ENCODE measurements around the gene PCDHGB3. TPM values are rescaled to one million over a fixed set of nuclear protein-coding genes. Genes with fewer than 3 reads are reported as not detected.
"Not testable (repeated sequence)": the region's sequence is repeated elsewhere in the genome, so short reads cannot be mapped to it uniquely, and the experiment has no call there.

The PCDHGB3 gene
- total RNA-seq: under 1 TPM; 0.09 to 0.41 TPM

- Mint-ChIP-seq H3K27ac (no peak within 1 kb of the TSS), H3K4me3 (peak within 1 kb of the TSS; percentile 40), H3K9me3 (ENCODE audit: low read depth) (peaks cover 17% of the 10 kb centered on the region), H3K4me1 (peaks cover 2% of the 10 kb centered on the region), H3K36me3 (no peaks in the 10 kb centered on the region), H3K27me3 (peaks cover 71% of the 10 kb centered on the region)
- CTCF ChIA-PET: interaction anchor here (0.7 to 2.0 kb wide), 13 partner anchors 9 to 284 kb away, joined by 3 to 13 read pairs (median 4); partner anchors contain the start of genes PCDHGA10, PCDHGA12, PCDHGA4 and PCDHGA9
- ATAC-seq (no peak), DNase-seq (no peak)
These were observed at the start of gene PCDHGB3 for GRCh38 chr5:141369994-141370848. Gene PCDHGB3, plus strand, starts transcription at chr5:141370242. Its CDS starts 153 bp downstream, at chr5:141370395.

GRCh38 chr5:141322261-141322660 is 47.8 kb upstream of the PCDHGB3 start:
- ATAC-seq (no peak), DNase-seq (no peak)
- CTCF ChIA-PET: interaction anchor here (1.3 to 4.9 kb wide), 2 partner anchors 190 to 242 kb away, joined by 3 to 33 read pairs; no protein-coding TSS in a partner anchor
- Mint-ChIP-seq H3K27me3 (peaks cover under 1% of the 10 kb centered on the region), H3K9me3 (ENCODE audit: low read depth) (peaks cover 32% of the 10 kb centered on the region), H3K27ac (no peak overlapping the region), H3K4me1 (peaks cover 39% of the 10 kb centered on the region), H3K4me3 (no peak overlapping the region), H3K36me3 (peaks cover 48% of the 10 kb centered on the region)

GRCh38 chr5:141326088-141326854 is 43.8 kb upstream of the PCDHGB3 start:
- peaks cover 22% of the 10 kb centered on the region for H3K27me3 Mint-ChIP-seq
- peaks cover 15% of the 10 kb centered on the region for H3K4me1 Mint-ChIP-seq
- H3K9me3 Mint-ChIP-seq (ENCODE audit: low read depth): peaks cover 9% of the 10 kb centered on the region
- CTCF ChIA-PET: interaction anchor here (0.6 to 2.1 kb wide), 9 partner anchors 14 to 443 kb away, joined by 3 to 5 read pairs (median 3); partner anchors contain the start of gene DIAPH1
- peak; percentile 91 for ATAC-seq
- DNase-seq: peak; percentile 79
- peak overlapping the region; percentile 70 for H3K27ac Mint-ChIP-seq
- H3K4me3 Mint-ChIP-seq: peak overlapping the region; percentile 77
- H3K36me3 Mint-ChIP-seq: peaks cover 14% of the 10 kb centered on the region

- Mint-ChIP-seq H3K4me3 (no peak overlapping the region), H3K27me3 (peaks cover 35% of the 10 kb centered on the region), H3K4me1 (peaks cover 7% of the 10 kb centered on the region), H3K9me3 (ENCODE audit: low read depth) (peaks cover 9% of the 10 kb centered on the region), H3K27ac (no peak overlapping the region), H3K36me3 (peaks cover 3% of the 10 kb centered on the region)
- CTCF ChIA-PET: interaction anchor here (0.7 to 3.2 kb wide), 5 partner anchors 8 to 229 kb away, joined by 3 to 35 read pairs (median 3); partner anchors contain the start of genes PCDHGA10 and TAF7
- ATAC-seq (no peak), DNase-seq (no peak)
These were observed 41.8 kb upstream of the PCDHGB3 start for GRCh38 chr5:141328231-141328630.

GRCh38 chr5:141330299-141331080 is 39.6 kb upstream of the PCDHGB3 start, which contains the start of gene PCDHGA1:
Gene PCDHGA1, plus strand, starts transcription at chr5:141330514.
- Mint-ChIP-seq H3K4me1 (peaks cover 7% of the 10 kb centered on the region), H3K4me3 (no peak within 1 kb of the TSS), H3K36me3 (peaks cover 2% of the 10 kb centered on the region), H3K27me3 (peaks cover 49% of the 10 kb centered on the region), H3K27ac (no peak within 1 kb of the TSS), H3K9me3 (ENCODE audit: low read depth) (peaks cover 14% of the 10 kb centered on the region)
- no peak for DNase-seq
- CTCF ChIA-PET: interaction anchor here (0.7 to 3.2 kb wide), 8 partner anchors 8 to 585 kb away, joined by 3 to 35 read pairs (median 4); partner anchors contain the start of genes PCDHGA2, PCDHGA3, PCDHGA4 and TAF7
- peak; percentile 44 for ATAC-seq

- not testable (repeated sequence) for ATAC-seq, H3K4me1 Mint-ChIP-seq, H3K27ac Mint-ChIP-seq, H3K36me3 Mint-ChIP-seq, DNase-seq, H3K4me3 Mint-ChIP-seq
- Mint-ChIP-seq H3K27me3 (peaks cover 58% of the 10 kb centered on the region), H3K9me3 (ENCODE audit: low read depth) (peaks cover 13% of the 10 kb centered on the region)
- CTCF ChIA-PET: interaction anchor here (1.8 kb wide), 1 partner anchor 12 kb away, joined by 7 read pairs; the partner anchor contains the start of gene TAF7
These were observed 37.5 kb upstream of the PCDHGB3 start for GRCh38 chr5:141332571-141332970.

- Mint-ChIP-seq H3K9me3 (ENCODE audit: low read depth) (peaks cover 14% of the 10 kb centered on the region), H3K27me3 (peaks cover 54% of the 10 kb centered on the region), H3K27ac (no peak within 1 kb of the TSS), H3K4me3 (no peak within 1 kb of the TSS), H3K36me3 (peaks cover 3% of the 10 kb centered on the region), H3K4me1 (no peaks in the 10 kb centered on the region)
- ATAC-seq (no peak), DNase-seq (no peak)
- CTCF ChIA-PET: interaction anchor here (1.3 to 1.4 kb wide), 2 partner anchors 9 kb away, joined by 4 to 6 read pairs; partner anchors contain the start of gene PCDHGA1
These were observed 31.3 kb upstream of the PCDHGB3 start, which contains the start of gene PCDHGA2 for GRCh38 chr5:141338538-141339306. Gene PCDHGA2, plus strand, starts transcription at chr5:141338760.

GRCh38 chr5:141340781-141341354 is 29.2 kb upstream of the PCDHGB3 start:
- H3K9me3 Mint-ChIP-seq (ENCODE audit: low read depth); H3K4me3 Mint-ChIP-seq; H3K36me3 Mint-ChIP-seq; ATAC-seq; DNase-seq; H3K4me1 Mint-ChIP-seq; H3K27ac Mint-ChIP-seq: not testable (repeated sequence)
- CTCF ChIA-PET: interaction anchor here (1.0 kb wide), 1 partner anchor 20 kb away, joined by 3 read pairs; the partner anchor contains the start of gene TAF7
- peaks cover 44% of the 10 kb centered on the region for H3K27me3 Mint-ChIP-seq

- H3K36me3 Mint-ChIP-seq: peaks cover 8% of the 10 kb centered on the region
- peaks cover 15% of the 10 kb centered on the region for H3K9me3 Mint-ChIP-seq (ENCODE audit: low read depth)
- CTCF ChIA-PET: interaction anchor here (1.3 kb wide), 1 partner anchor 55 kb away, joined by 3 read pairs; the partner anchor contains the start of gene PCDHGB5
- no peak for ATAC-seq
- no peaks in the 10 kb centered on the region for H3K4me1 Mint-ChIP-seq
- no peak for DNase-seq
- H3K27ac Mint-ChIP-seq: no peak overlapping the region
- peaks cover 35% of the 10 kb centered on the region for H3K27me3 Mint-ChIP-seq
- no peak overlapping the region for H3K4me3 Mint-ChIP-seq
These were observed 27.3 kb upstream of the PCDHGB3 start for GRCh38 chr5:141342773-141343172.

GRCh38 chr5:141343242-141343952 is 26.6 kb upstream of the PCDHGB3 start, which contains the start of gene PCDHGA3:
Gene PCDHGA3, plus strand, starts transcription at chr5:141343829. Its CDS starts 205 bp downstream, at chr5:141344034.
- Mint-ChIP-seq H3K36me3 (peaks cover 8% of the 10 kb centered on the region), H3K4me1 (no peaks in the 10 kb centered on the region), H3K27me3 (peaks cover 29% of the 10 kb centered on the region), H3K9me3 (ENCODE audit: low read depth) (peaks cover 11% of the 10 kb centered on the region), H3K4me3 (peak within 1 kb of the TSS; percentile 61), H3K27ac (no peak within 1 kb of the TSS)
- DNase-seq (no peak), ATAC-seq (no peak)
- CTCF ChIA-PET: interaction anchor here (1.0 to 2.2 kb wide), 9 partner anchors 12 to 182 kb away, joined by 3 to 6 read pairs (median 3); partner anchors contain the start of genes PCDHGA4 and PCDHGB5

Data from activated CD8-positive, alpha-beta memory T cell treated with anti-CD3 and anti-CD28 coated beads, Interleukin-2, amount 10 ng/mL, durations not matched to agents 7 days and 5 days (primary cell).